Hepatic stellate cell (primary cell): ENCODE measurements around the gene PLEKHA6.
"Not testable (repeated sequence)": the region's sequence is repeated elsewhere in the genome, so short reads cannot be mapped to it uniquely, and the experiment has no call there.

Experiments used
- DNase-seq: peaks from one replicate; pipeline ENCODE4 v3.0.0; 2011; ENCODE audit warnings: low spot score

The PLEKHA6 gene

DNA sequence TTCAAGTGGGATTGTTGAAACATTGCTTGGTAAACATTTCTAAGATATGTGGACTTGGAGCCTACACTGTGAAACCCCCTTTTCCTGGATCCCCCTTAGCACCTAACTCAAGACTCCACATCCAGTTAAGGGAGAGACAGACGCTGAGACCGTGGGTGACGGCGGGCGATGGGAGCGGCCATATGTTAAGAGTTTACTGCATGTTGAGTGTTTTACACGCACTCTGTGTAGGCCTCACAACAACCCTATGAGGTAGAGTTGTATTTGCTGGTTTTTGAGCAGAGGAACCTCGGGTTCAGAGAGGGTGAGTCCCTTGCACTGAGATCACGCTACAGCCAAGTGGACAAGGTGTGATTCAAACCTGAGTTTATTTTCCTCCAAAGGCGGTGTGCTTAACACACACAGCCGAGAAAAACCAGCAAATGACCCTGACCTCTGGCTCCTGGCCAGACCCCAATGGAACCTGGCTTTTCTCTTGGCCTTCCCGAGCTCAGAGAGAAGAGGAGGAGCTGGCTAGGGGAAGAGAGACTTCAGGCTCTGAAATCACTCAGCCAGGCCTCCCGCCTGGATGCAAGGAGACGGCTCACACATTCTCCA is 99.0 kb downstream of the PLEKHA6 start:
- no peak for DNase-seq

DNA sequence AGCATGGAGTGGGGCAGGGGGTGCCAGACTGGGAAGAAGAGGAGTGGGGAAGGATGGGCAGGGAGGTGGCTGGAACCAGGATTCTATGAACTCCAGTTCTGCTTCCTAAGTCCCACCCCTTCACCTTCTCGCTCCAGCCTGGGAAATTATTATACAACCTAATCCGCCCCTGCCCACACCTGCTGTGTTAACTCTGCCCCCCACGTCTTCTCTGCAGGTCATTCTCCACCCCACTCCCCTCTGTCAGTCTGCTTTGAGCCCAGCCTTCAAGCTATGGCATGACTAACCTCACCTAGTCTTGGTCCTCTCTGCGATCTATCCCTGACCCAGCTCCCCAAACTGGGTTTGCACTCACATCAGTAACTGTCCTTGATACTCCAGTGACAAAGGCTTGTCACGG is 99.9 kb downstream of the PLEKHA6 start:
- DNase-seq, result no peak

DNA sequence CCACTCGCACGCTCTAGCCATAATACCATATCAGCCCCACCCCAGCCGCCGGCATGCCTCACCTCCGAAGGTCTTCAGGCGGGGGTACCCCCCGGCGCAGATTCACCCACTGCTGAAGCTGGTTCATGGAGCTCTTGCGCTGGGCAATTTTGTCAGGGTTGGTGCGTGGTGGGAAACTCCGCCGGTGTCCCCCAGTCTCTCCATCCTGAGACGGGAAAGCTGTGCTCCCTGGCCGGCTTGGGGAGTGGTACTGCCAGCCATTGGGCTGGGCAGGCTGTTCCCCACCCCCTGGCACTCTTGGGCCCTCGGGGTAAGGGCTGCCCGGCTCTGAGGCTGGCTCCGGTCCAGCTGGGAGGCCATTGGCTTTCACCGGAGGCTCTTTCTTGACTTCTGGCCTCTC is 100.5 kb downstream of the PLEKHA6 start:
- no peak for DNase-seq

DNA sequence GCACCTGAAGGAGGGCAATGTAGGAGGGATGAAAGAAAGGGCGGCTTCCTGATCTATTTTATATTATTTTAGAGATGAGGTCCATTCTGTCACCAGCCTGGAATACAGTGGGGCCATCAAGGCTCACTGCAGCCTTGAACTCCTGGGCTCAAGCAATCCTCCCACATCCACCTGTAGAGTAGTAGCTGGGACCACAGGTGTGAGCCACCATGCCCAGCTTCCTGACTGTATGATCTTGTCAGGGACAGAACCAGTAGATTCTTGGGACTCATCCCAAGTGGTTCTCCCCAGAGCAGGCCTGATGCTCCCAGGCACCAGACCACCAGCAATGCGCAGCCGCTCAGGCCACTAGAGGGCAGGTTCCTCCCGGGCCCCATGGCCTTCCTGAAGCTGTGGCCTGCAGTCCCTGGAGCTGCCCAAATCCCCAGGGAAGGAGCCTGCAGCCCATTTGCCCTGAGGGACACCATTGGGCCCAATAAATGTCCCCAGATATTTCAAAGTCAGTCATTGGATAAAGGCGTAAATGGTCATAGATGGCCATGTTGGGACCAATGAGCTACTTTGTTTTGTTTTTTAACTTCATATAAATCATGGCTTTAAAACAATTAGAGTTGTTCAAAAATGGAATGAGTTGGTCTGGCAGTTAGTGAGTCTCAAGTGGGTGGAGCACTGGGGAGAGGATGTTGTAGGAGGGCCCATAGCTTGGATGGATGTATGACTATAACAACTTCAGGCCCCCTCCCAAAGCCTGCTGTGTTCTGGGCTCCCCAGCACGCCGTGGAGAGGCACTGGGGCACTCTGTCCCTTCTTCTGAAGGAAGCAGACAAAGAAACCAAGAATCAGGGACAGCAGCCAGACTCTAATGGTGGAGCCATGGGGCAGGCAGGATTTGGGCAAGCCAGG is 101.3 kb downstream of the PLEKHA6 start:
- peak; percentile 88 for DNase-seq

DNA sequence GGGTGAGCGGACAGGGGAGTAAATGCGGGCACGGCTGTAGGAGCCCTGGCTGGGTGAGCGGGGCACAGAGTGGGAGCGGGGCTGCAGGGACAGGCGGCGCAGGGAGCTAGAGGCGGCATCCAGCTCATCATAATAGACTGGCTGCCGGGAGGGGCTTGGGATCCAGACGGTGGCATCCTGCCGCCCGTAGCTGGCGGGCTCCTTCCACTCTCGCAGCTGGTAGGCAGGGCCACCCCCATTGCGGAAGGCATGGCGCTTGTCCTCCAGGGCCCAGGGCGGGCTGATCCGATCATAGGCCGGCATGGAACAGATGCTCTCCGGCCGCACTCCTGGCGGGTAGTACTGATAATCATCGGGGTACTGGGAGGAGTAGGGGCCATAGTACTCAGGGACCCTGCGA is 102.3 kb downstream of the PLEKHA6 start:
- DNase-seq, result no peak

DNA sequence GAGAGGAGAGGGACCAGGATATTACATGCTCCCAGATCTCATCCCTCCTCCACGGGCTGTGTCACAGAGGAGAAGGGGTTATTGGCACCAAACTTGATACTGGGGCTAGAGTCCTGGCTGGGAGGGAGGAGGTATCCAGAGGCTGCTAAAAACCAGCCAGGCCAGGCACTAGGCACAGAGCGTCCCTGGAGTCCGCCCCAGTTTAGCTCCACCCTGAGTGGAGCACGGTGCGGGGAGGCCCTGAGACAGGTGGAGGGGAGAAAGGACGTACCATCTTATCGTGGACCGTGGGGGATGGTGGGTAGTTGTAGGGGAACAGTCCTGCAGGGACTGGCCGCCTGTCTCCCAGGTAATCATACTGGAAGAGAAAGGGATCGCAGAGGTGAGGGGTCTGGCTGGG is 103.2 kb downstream of the PLEKHA6 start:
- no peak for DNase-seq

DNA sequence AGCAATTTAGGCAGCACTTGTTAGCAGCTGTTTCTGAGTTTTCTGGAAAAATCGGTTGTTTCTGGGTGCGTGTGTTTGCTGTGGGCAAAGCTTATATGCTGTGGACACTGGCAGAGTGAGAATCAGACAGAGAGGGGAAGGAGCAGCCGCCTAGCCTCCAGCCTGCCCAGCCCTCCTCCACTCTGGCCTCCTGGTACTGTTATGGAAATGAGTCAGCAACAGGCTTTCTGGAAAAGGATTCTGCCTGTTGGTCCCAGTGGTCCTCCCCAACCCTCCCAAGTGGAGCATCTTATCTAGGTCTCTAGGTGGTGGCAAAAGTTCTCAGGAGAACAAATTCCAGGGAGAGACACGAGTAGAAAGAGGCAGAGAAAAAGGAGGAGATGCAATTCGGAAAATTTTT is 103.8 kb downstream of the PLEKHA6 start:
- peak; percentile 60 for DNase-seq

DNA sequence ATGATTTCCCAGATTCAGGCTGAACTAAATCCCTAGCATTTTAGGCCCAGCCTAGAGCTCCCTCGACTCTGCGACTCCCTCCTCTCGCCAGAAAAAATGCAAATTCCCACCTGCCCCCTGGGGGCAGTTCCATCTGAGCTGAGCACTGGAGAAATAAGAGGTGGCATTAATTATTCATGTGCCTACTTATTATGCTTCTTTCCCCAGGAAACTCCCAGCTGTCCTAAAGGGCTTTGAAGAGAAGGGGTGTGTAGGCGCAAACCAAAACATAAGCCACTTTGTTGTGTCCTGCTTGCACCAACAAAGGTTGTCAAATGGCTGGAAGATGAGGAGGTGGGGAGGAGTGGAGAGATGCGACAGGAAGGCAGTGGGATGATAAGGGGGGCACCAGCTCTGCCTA is 104.5 kb downstream of the PLEKHA6 start:
- no peak for DNase-seq

DNA sequence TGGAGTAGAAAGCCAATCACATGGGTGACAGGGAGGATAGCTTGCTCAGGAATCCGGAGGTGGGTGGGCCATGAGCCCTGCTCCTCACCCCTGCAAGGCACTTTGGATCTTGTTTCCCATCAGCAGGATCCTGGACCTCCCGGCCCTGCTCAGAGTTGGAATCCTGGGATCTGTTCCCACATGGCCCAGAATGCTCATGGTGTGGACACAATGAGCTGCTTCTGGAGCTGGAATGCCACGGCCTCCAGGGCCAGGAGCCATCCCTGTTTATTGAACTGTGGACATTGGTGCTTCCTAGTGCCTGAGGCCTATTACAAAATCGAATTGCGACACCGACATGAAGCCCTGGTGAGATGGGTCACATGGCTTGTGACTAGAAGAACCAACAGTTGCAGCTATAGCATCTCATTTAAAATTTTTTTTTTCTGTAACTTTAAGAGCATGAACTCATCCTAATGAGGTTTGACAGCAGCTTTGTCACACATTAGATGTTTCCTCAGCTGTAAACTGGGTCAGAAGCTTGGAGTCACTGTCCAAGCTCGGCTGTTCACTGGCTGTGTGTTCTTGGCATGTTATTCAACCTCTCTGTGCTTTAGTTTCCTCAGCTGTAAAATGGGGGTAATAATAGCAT is 105.6 kb downstream of the PLEKHA6 start:
- DNase-seq, result peak; percentile 36

DNA sequence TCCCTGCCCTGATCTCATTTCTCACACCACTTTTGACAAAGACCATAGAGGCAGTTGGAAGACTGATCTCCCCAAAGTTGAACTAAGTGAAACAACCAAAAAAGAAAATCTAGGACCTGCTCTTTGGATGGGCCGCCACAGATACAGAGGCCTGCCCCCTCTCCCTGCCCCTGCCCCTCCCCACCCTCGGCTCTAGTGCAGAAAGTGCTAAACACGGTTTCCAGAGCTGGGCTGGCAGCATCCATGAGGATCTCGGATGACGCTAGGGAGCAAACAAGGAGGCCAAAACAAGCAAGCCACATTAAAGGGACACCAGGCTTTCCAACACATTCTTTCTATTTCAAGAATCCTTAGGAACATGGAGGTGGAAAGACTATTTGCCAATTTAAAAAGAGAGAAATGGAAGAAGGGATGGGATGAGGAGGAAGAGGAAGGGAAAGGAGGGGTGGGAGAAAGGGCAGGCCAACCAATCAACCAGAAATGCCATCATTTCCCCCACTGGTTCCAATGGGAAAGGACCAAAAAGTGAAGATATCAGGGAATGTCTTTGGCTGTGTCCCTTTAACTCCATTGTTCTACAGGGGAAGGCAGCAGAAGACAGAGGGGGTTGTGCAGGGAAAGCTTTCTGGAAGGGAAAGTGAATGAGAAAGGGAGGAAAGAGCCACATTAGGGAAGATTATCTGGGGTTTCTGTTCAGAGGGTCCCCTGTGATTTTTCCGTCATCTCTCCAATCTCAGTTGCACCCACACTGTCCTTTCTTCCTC is 107.6 kb downstream of the PLEKHA6 start:
- DNase-seq, result no peak

DNA sequence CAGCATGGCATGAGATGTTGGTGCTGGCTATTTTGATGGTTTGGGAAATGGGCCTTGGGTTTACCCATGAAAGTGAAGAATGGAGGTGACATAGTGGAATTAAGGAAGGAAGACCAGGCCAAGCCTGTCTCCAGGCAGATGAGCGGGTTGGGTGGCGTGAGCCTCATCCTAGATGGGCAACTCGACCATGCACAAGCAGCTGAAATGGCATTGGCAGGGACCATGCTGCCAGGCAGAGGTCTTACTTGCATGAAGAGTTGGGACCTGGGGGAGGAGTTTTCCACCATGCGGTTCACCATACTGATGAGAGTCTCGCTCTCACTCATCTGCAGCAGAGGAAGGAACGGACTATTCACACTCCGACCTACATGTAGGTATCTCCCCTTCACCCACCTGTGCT is 108.4 kb downstream of the PLEKHA6 start:
- no peak for DNase-seq

DNA sequence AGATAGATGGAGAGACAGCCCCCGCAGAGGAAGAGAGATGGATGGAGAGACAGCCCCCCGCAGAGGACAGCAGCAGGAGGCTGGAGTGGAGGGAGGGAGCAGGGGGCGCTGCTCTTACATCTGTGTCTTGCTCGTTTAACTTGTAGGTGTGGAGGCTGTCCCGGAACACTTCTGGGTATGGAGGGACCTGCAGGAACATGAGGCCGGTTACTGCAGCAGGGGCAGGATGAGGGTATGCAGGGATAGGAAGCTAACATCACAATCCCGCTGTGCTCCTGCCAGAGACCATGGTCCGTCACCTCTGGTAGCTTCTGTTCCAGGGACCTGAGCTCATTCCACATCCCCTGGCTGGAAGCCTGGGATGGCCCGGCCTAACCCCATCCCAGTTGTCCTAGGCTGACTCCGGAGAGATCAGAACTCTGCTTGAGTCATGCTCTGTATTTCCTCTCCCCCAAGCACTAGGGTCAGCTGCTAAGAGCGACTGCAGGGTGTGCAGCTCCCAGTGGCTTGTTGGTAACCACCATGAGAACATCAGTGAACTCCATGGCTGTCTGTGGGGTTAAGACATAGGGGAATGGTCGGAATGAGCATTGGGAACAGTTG is 109.2 kb downstream of the PLEKHA6 start:
- DNase-seq, result no peak

DNA sequence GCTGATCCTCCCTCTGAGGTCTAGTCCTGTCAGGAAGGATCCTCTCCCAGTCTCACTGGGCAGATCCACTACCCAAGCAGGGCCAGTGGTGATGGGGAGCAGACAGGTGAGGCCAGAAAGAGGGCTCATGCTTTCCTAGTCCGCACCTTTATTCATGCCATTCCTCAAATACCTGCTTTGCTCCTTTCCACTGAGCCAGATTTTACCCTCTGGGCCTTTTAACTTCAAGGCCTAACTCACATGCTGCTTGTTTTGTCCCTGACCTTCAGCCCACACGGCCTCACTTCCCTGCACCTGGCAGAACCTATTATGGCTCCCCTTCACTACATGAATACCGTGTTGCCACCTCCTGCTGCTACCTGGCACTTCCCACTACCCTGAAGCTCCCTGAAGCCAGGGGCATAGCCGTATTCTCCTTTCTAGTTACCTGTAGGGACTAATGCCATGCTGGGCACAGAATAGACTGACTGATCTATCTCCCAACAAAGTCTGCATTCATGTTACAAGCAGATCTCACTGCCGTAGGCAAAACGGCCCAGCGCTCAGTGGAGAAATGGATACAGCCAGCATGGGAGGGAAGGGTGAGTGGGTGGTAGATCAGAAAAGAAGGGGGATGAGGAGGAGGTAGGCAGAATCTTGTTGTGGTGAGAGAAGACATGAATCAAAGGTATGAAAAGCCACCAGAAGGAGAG is 109.8 kb downstream of the PLEKHA6 start:
- no peak for DNase-seq

DNA sequence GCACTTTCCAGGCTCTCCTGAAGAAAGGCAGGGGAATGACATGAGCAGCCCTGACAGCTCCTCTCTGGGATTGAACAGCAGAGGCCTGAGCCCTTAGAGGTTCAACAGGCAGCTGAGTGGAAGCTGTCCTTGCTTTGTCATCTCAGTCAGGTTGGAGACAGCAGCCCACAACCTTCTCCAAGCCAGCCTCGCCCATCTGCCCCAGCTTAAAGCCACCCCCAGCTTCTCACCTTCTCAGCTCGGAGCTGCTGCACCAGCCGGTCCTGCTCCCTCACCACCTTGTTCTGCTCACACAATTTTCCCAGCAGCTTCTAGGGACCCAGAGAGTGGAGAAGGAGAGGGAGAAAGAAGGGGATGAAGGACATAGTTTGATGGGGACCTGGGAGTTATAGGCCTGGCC is 110.8 kb downstream of the PLEKHA6 start:
- no peak for DNase-seq

DNA sequence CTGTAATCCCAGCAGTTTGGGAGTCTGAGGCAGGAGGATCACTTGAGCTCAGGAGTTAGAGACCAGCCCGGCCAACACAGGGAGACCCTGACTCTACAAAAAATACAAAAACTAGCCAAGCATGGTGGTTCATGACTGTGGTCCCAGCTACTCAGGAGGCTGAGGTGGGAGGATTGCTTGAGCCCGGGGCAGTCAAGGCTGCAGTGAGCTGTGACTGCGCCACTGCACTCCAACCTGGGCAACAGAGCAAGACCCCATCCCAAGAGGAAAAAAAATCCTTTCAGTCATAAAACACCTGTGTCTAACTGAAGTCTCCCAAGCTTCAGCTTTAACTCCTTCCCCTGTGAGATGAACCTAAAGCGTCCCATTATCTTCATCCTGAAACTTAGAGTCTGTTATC is 112.9 kb downstream of the PLEKHA6 start:
- DNase-seq, result no peak

DNA sequence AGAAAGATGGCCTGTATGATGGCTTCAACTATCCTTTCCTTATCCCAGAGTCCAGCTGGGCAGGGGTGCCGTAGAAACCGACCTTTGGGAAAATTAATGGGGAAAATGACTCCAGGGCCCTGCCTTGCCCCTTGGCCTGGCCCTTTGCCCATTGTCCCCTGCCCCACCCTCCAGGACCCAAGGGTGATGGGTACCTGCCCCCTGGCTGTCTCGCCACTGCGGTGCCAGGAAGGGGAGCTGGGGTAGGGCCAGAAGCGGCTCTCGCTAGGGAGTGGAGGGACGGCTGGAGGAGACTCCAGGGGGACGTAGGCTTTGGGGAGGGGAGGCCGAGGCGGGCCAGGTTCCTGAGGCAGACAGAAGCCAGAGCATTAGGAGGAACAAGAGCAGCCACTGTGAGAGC is 116.8 kb downstream of the PLEKHA6 start:
- DNase-seq, result no peak

DNA sequence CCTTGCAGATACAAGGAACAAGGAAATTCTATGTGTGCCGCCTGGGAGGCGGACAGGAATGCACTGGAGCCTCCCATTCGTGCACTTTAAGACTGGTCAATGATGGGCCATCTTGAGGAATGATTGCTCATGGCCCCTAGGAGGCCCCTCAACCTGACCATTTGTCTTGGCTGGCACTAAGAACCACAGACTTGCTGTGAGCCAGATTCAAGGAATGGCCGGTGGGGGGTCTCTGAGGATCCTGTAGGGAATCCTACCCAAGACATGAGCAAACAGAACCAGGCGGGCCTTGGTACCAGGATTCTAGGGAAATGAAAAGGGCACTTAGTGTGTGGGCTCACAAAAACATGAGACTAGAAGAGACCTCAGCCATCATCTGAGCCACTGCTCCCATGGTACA is 117.8 kb downstream of the PLEKHA6 start:
- DNase-seq, result no peak

DNA sequence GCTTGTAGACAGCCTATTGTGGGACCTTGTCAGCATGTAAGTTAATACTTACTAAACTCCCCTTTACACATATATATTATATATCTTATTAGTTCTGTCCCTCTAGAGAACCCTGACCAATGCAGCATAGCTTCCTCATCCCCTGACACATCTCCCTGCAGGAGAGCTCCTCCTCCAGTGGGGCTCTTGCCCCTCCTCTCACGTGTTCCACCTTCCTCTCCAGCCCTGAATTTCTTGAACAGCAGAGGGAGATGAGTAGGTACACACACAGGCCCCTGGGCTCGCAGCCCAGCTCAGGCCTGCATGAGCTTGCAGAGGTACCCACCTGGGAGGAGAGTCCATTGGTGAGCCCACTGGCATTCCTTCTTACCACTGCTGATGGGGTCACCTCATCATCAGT is 118.7 kb downstream of the PLEKHA6 start:
- DNase-seq, result no peak

DNA sequence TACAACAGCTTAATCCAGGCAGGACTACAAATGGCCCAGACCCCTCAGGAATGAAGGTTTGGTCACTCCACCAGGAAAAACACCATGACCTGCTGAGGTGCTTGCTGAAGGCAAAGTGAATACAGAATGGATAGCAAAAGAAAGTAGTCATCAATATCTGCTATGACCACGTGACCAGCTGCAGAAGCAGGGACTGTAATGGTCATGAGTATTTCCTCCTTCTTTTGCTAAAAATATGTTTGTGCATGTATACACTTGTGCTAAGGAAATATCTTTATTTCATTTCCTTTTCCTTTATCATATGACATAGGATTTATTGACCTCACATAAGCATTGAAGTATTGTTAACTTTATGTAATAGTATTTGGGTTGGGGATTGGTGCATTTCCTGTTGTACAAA is 119.5 kb downstream of the PLEKHA6 start:
- DNase-seq, result no peak

DNA sequence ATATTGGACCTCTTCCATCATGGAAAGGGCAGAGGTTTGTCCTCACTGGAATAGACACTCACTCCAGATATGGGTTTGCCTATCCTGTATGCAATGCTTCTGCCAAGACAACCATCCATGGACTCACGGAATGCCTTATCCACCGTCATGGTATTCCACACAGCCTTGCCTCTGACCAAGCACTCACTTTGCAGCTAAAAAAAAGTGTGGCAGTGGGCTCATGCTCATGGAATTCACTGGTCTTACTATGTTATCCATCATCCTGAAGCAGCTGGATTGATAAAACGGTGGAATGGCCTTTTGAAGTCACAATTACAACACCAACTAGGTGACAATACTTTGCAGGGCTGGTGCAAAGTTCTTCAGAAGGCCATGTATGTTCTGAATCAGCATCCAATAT is 120.3 kb downstream of the PLEKHA6 start:
- DNase-seq, result not testable (repeated sequence)

DNA sequence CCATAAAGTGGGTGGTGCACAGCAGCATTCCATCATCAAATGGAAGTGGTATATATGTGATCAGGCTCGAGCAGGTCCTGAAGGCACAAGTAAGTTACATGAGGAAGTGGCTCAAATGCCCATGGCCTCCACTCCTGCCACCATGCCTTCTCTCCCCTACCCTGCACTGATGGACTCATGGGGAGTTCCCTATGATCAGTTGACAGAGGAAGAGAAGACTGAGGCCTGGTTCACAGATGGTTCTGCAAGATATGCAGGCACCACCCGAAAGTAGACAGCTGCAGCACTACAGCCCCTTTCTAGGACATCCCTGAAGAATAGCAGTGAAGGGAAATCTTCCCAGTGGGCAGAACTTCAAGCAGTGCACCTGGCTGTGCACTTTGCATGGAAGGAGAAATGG is 121.2 kb downstream of the PLEKHA6 start:
- DNase-seq, result not testable (repeated sequence)
